DOHH2 (cell line): ENCODE data around the gene RAB7A.

ENCODE experiments used
- H3F3A ChIP-seq: fragments of 200-600 bp; sonication (generic), shearing (Covaris generic); 2 replicates; pipeline ENCODE4 v1.6.0; 2016; ENCODE audit warnings: antibody characterized with exemption, mild to moderate bottlenecking; ENCODE audit not compliant: control insufficient read depth, insufficient read depth
- H3K27ac ChIP-seq: fragments of 200-600 bp; sonication (generic); 2 replicates; pipeline ENCODE4 v1.5.1; 2014; ENCODE audit warnings: low read depth, mild to moderate bottlenecking, low read length, moderate library complexity
- H3K27me3 ChIP-seq: fragments of 200-600 bp; sonication (generic); 2 replicates; pipeline ENCODE4 v1.6.1; 2014; ENCODE audit warnings: mild to moderate bottlenecking, low read length, mixed read lengths; ENCODE audit not compliant: control insufficient read depth
- H3K36me3 ChIP-seq: fragments of 200-600 bp; sonication (generic); 2 replicates; pipeline ENCODE4 v1.6.1; 2014; ENCODE audit warnings: mild to moderate bottlenecking, low read length, moderate library complexity, mixed read lengths; ENCODE audit not compliant: control insufficient read depth
- H3K4me1 ChIP-seq: fragments of 200-600 bp; sonication (generic); 2 replicates; pipeline ENCODE4 v1.6.1; 2014; ENCODE audit warnings: mild to moderate bottlenecking, low read length, mixed read lengths; ENCODE audit not compliant: control insufficient read depth
- H3K4me2 ChIP-seq: fragments of 200-600 bp; sonication (generic); 2 replicates; pipeline ENCODE4 v1.6.0; 2014; ENCODE audit warnings: mild to moderate bottlenecking, low read length, moderate library complexity
- H3K4me3 ChIP-seq: fragments of 200-600 bp; sonication (generic); 2 replicates; pipeline ENCODE4 v1.5.1; 2014; ENCODE audit warnings: mild to moderate bottlenecking, low read length, mixed read lengths
- H3K79me2 ChIP-seq: fragments of 200-600 bp; sonication (generic); 2 replicates; pipeline ENCODE4 v1.6.1; 2014; ENCODE audit warnings: mild to moderate bottlenecking, low read length, mixed read lengths; ENCODE audit not compliant: control insufficient read depth
- H3K9me2 ChIP-seq: fragments of 200-600 bp; sonication (generic); replicated peaks from 2 replicates; pipeline ENCODE4 v1.6.1; 2014; ENCODE audit warnings: mild to moderate bottlenecking, low read length, mixed read lengths; ENCODE audit not compliant: control insufficient read depth
- H3K9me3 ChIP-seq: fragments of 200-600 bp; sonication (generic); 2 replicates; pipeline ENCODE4 v1.6.1; 2014; ENCODE audit warnings: antibody characterized with exemption, low read length, mixed read lengths; ENCODE audit not compliant: control insufficient read depth, insufficient read depth
- H4K20me1 ChIP-seq: fragments of 200-600 bp; sonication (generic); 2 replicates; pipeline ENCODE4 v1.6.0; 2014; ENCODE audit warnings: low read depth, mild to moderate bottlenecking, antibody characterized with exemption, low read length, moderate library complexity; ENCODE audit not compliant: control insufficient read depth, insufficient read depth
- CTCF ChIP-seq: fragments of 200-600 bp; sonication (generic); IDR thresholded peaks from one replicate; pipeline ENCODE4 v1.5.1; 2014; ENCODE audit warnings: antibody characterized with exemption, mild to moderate bottlenecking, low read depth, low read length; ENCODE audit not compliant: poor library complexity, severe bottlenecking
- EZH2phosphoT487 ChIP-seq: fragments of 200-600 bp; sonication (generic); IDR thresholded peaks from 2 replicates; pipeline ENCODE4 v1.6.1; 2017; ENCODE audit warnings: borderline replicate concordance, mild to moderate bottlenecking, antibody characterized with exemption, low read length, moderate library complexity, mixed read lengths

The RAB7A gene

GRCh38 chr3:128702391-128702790 lies 23.6 kb upstream of the RAB7A start:
- H3K9me2 ChIP-seq: no peaks in the 10 kb centered on the region
- no peak overlapping the region for H3K4me3 ChIP-seq
- no peak overlapping the region for H3K27ac ChIP-seq
- H3K27me3 ChIP-seq: peaks cover 2% of the 10 kb centered on the region; the same call in 1 of the 2 replicates
- no peak for TF ChIP-seq CTCF
- TF ChIP-seq EZH2phosphoT487: no peak
- no peaks in the 10 kb centered on the region for H3F3A ChIP-seq
- H3K79me2 ChIP-seq: no peaks in the 10 kb centered on the region
- no peak overlapping the region for H3K4me2 ChIP-seq
- H4K20me1 ChIP-seq: no peaks in the 10 kb centered on the region
- H3K9me3 ChIP-seq: no peaks in the 10 kb centered on the region
- H3K4me1 ChIP-seq: peaks cover 3% of the 10 kb centered on the region; the same call in 1 of the 2 replicates
- no peaks in the 10 kb centered on the region for H3K36me3 ChIP-seq

DNA sequence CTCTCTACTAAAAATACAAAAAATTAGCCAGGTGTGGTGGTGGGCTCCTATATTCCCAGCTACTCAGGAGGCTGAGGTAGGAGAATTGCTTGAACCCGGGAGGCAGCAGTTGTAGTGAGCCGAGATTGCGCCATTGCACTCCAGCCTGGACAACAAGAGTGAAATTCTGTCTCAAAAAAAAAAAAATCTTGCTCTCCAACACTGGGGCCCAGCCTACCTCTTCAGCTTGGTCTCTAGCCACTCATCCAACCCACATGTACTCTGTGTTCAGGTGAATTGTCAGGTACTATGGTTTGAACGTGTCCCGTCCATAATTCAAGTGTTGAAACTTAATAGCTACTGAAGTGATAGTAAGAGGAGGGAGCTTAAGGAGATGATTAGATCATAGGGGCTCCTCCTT lies 22.4 kb upstream of the RAB7A start:
- no peak for TF ChIP-seq EZH2phosphoT487
- no peak for TF ChIP-seq CTCF
- Histone ChIP-seq H3K9me2 (no peaks in the 10 kb centered on the region), H3K27ac (no peak overlapping the region), H3K4me2 (no peak overlapping the region), H4K20me1 (no peaks in the 10 kb centered on the region), H3K9me3 (no peaks in the 10 kb centered on the region), H3K27me3 (peaks cover 2% of the 10 kb centered on the region; the same call in 1 of the 2 replicates), H3K4me1 (peaks cover 3% of the 10 kb centered on the region; the same call in 1 of the 2 replicates), H3F3A (no peaks in the 10 kb centered on the region), H3K4me3 (no peak overlapping the region), H3K36me3 (no peaks in the 10 kb centered on the region), H3K79me2 (no peaks in the 10 kb centered on the region)

DNA sequence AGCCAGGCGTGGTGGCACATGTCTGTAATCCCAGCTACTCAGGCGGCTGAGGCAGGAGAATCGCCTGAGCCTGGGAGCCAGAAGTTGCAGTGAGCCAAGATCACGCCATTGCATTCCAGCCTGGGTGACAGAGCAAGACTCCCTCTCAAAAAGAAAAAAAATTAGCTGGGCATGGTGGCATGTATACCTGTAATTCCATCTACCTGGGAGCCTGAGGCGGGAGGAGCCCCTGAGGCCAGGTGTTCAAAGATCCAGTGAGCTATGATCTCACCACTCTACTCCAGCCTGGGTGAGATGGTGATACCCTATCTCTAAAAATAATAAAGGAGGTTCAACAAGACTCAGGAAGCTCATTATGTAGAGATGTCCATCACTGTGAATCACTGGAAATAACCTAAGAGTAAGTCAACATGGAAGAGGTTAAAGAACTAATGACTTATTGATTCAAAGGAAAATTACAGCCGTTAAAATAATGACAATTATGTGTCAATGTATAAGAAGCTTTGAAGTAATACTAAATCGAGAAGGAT lies 19.8 kb upstream of the RAB7A start:
- no peaks in the 10 kb centered on the region for H3K9me2 ChIP-seq
- H3K9me3 ChIP-seq: no peaks in the 10 kb centered on the region
- peaks cover 3% of the 10 kb centered on the region; the same call in 1 of the 2 replicates for H3K4me1 ChIP-seq
- H3K79me2 ChIP-seq: no peaks in the 10 kb centered on the region
- H3K27ac ChIP-seq: no peak overlapping the region
- H3K4me2 ChIP-seq: no peak overlapping the region
- TF ChIP-seq EZH2phosphoT487 (no peak), CTCF (no peak)
- no peaks in the 10 kb centered on the region for H4K20me1 ChIP-seq
- H3K27me3 ChIP-seq: peaks cover 2% of the 10 kb centered on the region; the same call in 1 of the 2 replicates
- H3K36me3 ChIP-seq: no peaks in the 10 kb centered on the region
- H3F3A ChIP-seq: no peaks in the 10 kb centered on the region
- H3K4me3 ChIP-seq: no peak overlapping the region
